Pancreas (tissue), 10 donors: ENCODE results near the gene MTHFD1L. TPM values are rescaled to one million over a fixed set of nuclear protein-coding genes. Genes with fewer than 3 reads are reported as not detected.

Experiments used
- ATAC-seq, 4 donors: fragments of 200-7000 bp; cut with Tn5 transposase; one replicate each; pipeline versions ENCODE4 v1.8.0 to v1.9.1; 2020; ENCODE audit warnings: mild to moderate bottlenecking in 4 of 4, moderate library complexity in 4 of 4
- DNase-seq, 6 donors: peaks; one replicate each; pipeline ENCODE4 v3.0.0-alpha.2; 2020
- FAIRE-seq: peaks from 2 replicates; lab custom pipeline; 2012; peaks lifted over from hg19 to GRCh38; lab: Jason Lieb, UNC
- H3K27ac ChIP-seq, 4 donors: fragments of 200-600 bp; sonication (generic); 1 replicate in 3 of 4; 2 replicates in 1 of 4; pipeline versions ENCODE4 v1.5.0 to v1.8.0; 2020
- H3K27me3 ChIP-seq, 4 donors: fragments of 200-600 bp; one replicate each; pipeline ENCODE4 v1.8.0; 2021
- H3K36me3 ChIP-seq, 3 donors: fragments of 200-600 bp; sonication (generic) in 1 of 3; one replicate each; pipeline versions ENCODE4 v1.5.0 to v1.8.0; 2020 to 2021
- H3K4me1 ChIP-seq, 3 donors: fragments of 200-600 bp; one replicate each; pipeline ENCODE4 v1.8.0; 2021
- H3K4me3 ChIP-seq, 4 donors: fragments of 200-600 bp; sonication (generic) in 2 of 4; one replicate each; pipeline versions ENCODE4 v1.5.0 to v1.8.0; 2020 to 2021
- H3K9me3 ChIP-seq, 4 donors: fragments of 200-600 bp; one replicate each; pipeline ENCODE4 v1.8.0; 2021
- CTCF ChIP-seq, 4 donors: fragments of 200-600 bp; sonication (generic) in 3 of 4; IDR thresholded peaks; one replicate each; pipeline versions ENCODE4 v1.5.0 to v1.8.0; 2021; ENCODE audit warnings: antibody characterized with exemption in 4 of 4
- WGBS, 2 donors: extraction: QIAGEN DNeasy Blood & Tissue Kit; methylation state at CpG; one replicate each; pipeline ENCODE4 v1.1.7; 2013; 5-methylcytosine and 5-hydroxymethylcytosine counted together
- intact Hi-C, 3 donors: fragments of 100-400 bp; cut with DNase I; formaldehyde crosslinking; loops; one replicate each; pipeline versions ENCODE4 v1.11.1 to v1.14.2; 2022
- polyA plus RNA-seq, 2 donors: library from polyadenylated mRNA; stranded (reverse); fragments of 200-250 nt; gene quantifications; one replicate each; pipeline ENCODE4 v1.2.3, GENCODE V29; 2013
- total RNA-seq, 6 donors: library from RNA; stranded (reverse); fragmentation: NEBNext Ultra II Directional in 4 of 6; extraction: Animal tissue kit (Norgen Biotek cat#: 25700) in 4 of 6; gene quantifications; one replicate each; pipeline versions ENCODE4 v1.2.1 to v1.2.4, GENCODE V29; 2021 to 2023
- donor health status: healthy with polysubstance abuse.
- donor health status: DM: no; HTN: no; CAD: no; lungs with moderate emphysema.
- donor health status: DM: no; HTN: no; CAD: no.
- donor health status: control.
- donor health status: control.
- donor health status: Bipolar disorder and iron deficiency.
- donor health status: DM: yes; HTN: yes; CAD: no.
- donor health status: DM: no; HTN: no; CAD: no.
- donor health status: DM: no; HTN: no; CAD: no.
- donor health status: DM: yes; HTN: yes; CAD: no.

The MTHFD1L gene
- total and polyA plus RNA-seq, 8 donors: 3.2 to 26.5 (median 9.0) TPM

GRCh38 chr6:151128763-151129370 is 263.4 kb downstream of the MTHFD1L start:
- H3K4me3 ChIP-seq: no peak overlapping the region
- WGBS, 2 donors: 79 to 80% methylated on average over 5 of the region's 5 CpGs
- H3K27ac ChIP-seq: no peak overlapping the region
- TF ChIP-seq CTCF (IDR thresholded peaks at IDR 0.05): no peak
- no peaks in the 10 kb centered on the region for H3K4me1 ChIP-seq
- FAIRE-seq: no peak
- no peaks in the 10 kb centered on the region for H3K36me3 ChIP-seq
- no peak for ATAC-seq
- no peaks in the 10 kb centered on the region for H3K9me3 ChIP-seq
- H3K27me3 ChIP-seq: no peaks in the 10 kb centered on the region
- no peak for DNase-seq
- intact Hi-C loops: no loop called here

GRCh38 chr6:151130329-151130728 is 264.8 kb downstream of the MTHFD1L start:
- Histone ChIP-seq H3K9me3 (no peaks in the 10 kb centered on the region), H3K4me3 (no peak overlapping the region), H3K4me1 (no peaks in the 10 kb centered on the region), H3K36me3 (no peaks in the 10 kb centered on the region), H3K27ac (no peak overlapping the region), H3K27me3 (no peaks in the 10 kb centered on the region)
- FAIRE-seq (no peak), DNase-seq (no peak), ATAC-seq (no peak)
- no peak for TF ChIP-seq CTCF (IDR thresholded peaks at IDR 0.05)
- 89 to 94% methylated on average over 6 of the region's 6 CpGs for WGBS, 2 donors
- intact Hi-C loops: no loop called here

DNA sequence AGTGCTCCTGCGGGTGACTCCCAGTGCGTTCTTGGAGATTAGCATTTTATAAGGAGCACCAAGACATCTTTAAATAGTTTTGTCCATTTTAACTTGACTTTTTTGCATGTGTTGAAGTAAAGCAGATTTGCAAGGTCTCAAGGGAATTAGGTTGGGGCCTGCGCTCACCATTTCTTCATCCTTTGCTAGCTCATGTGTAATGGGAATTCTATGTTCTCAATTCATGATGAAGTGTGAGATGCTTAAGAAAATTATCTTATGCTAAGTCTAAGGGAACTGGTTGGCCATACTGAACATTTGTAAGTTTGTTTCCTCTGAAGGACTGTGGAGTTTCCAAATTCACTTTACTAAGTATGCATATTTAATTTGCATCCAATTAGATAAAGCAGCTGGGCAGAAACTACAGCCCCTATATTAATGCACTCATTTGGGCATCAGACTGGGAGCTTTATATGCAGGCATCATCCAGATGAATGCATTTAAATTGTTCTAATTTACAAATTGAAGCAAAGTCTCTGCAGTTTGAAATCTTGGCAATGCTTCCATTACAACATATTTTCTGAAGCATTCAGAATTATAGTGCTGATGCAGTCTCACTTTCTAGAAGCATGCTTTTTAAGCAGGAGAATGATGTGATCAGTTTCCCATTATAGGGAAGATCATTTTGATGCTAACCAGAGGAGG is 266.0 kb downstream of the MTHFD1L start:
- FAIRE-seq: no peak
- no peak for DNase-seq
- Histone ChIP-seq H3K27ac (no peak overlapping the region), H3K4me3 (no peak overlapping the region), H3K36me3 (no peaks in the 10 kb centered on the region), H3K4me1 (peaks cover 0 to 6% (median 4%) of the 10 kb centered on the region in 3 donors), H3K9me3 (no peaks in the 10 kb centered on the region), H3K27me3 (no peaks in the 10 kb centered on the region)
- intact Hi-C loops: no loop called here
- ATAC-seq: no peak
- 92% methylated on average over 3 of the region's 3 CpGs for WGBS, 2 donors
- TF ChIP-seq CTCF (IDR thresholded peaks at IDR 0.05): no peak

DNA sequence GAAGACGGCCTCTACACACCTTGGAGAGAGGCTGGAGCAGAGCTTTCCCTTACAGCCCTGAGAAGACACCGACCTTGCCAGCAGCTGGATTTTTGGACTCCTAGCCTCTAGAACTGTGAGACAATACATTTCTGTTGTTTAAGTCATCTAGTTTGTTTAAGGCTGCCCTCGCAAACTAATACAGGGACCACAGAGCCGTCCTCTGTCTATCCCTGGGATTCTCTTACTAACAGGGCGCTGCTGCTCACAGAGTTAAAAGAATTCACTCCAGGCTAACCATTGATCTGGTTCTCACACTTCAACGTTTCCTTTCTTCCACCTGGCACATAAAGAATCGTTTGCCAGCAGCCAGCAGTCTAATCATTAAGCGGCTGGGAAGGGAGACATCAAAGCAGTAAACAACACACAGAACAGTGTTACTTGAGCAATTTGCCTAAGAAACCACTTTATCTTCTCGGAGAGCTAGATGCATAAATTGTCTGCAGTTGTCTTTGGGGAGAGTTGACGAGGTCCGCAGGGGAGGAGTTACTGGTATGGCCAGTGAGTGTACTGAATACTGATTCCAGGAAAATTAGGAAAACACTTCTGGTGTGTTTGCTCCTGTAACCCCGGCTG is 270.7 kb downstream of the MTHFD1L start:
- Histone ChIP-seq H3K36me3 (no peaks in the 10 kb centered on the region), H3K4me1 (peaks cover 0 to 13% (median 4%) of the 10 kb centered on the region in 3 donors), H3K27me3 (no peaks in the 10 kb centered on the region), H3K27ac (peak overlapping the region in 3 of 4 donors; percentile 41 to 49 (median 42)), H3K4me3 (peak overlapping the region in 2 of 4 donors; percentile 5 to 21), H3K9me3 (no peaks in the 10 kb centered on the region)
- DNase-seq (peak in 2 of 6 donors; percentile 31 to 36), ATAC-seq (peak; percentile 81 to 90 (median 86)), FAIRE-seq (no peak)
- intact Hi-C loops: no loop called here
- WGBS, 2 donors: 9 to 11% methylated on average over 12 of the region's 12 CpGs
- TF ChIP-seq CTCF (IDR thresholded peaks at IDR 0.05): no peak
